GM21515 (cell line): ENCODE results near the gene PPP1R2C.

Experiments
- ATAC-seq: cut with Tn5 transposase; IDR thresholded peaks from one replicate; pipeline ENCODE4 v1.9.1; 2021; ENCODE audit not compliant: unreplicated experiment

Gene PPP1R2C

GRCh38 chrX:42751573-42751972 lies 26.4 kb downstream of the PPP1R2C start:
- ATAC-seq, result no peak

- no peak for ATAC-seq
Observed at GRCh38 chrX:42748067-42748850, 29.7 kb downstream of the PPP1R2C start.

- no peak for ATAC-seq
Observed at GRCh38 chrX:42746606-42747005, 31.4 kb downstream of the PPP1R2C start.

- ATAC-seq, result no peak
Observed at GRCh38 chrX:42740456-42740855, 37.5 kb downstream of the PPP1R2C start.

- no peak for ATAC-seq
Observed at GRCh38 chrX:42739741-42740140, 38.2 kb downstream of the PPP1R2C start.

GRCh38 chrX:42739258-42739657 lies 38.7 kb downstream of the PPP1R2C start:
- no peak for ATAC-seq

- no peak for ATAC-seq
Observed at GRCh38 chrX:42738552-42738951, 39.4 kb downstream of the PPP1R2C start.

GRCh38 chrX:42735250-42735649 lies 42.7 kb downstream of the PPP1R2C start:
- no peak for ATAC-seq

GRCh38 chrX:42732506-42732905 lies 45.5 kb downstream of the PPP1R2C start:
- ATAC-seq, result no peak
